Thymus (tissue), 11 donors: Measurements from ENCODE around the gene CKAP4. TPM values are rescaled to one million over a fixed set of nuclear protein-coding genes. Genes with fewer than 3 reads are reported as not detected.

ENCODE experiments used
- DNase-seq, 9 donors: peaks; one replicate each; pipeline ENCODE4 v3.0.0-alpha.2; 2013; ENCODE audit warnings: low spot score in 9 of 9, low read depth in 6 of 9, missing footprints in 1 of 9
- H3K27ac ChIP-seq, 2 donors: one replicate each; pipeline ENCODE4 v1.5.1; 2013; ENCODE audit warnings: control low read depth in 1 of 2, low read depth in 1 of 2, low read length in 1 of 2, mild to moderate bottlenecking in 1 of 2, moderate library complexity in 1 of 2
- H3K27me3 ChIP-seq, 2 donors: one replicate each; pipeline ENCODE4 v1.5.1; 2013; ENCODE audit warnings: low read length in 1 of 2; ENCODE audit not compliant: control insufficient read depth in 2 of 2, insufficient read depth in 1 of 2
- H3K36me3 ChIP-seq, 2 donors: one replicate each; pipeline ENCODE4 v1.5.1; 2013; ENCODE audit warnings: low read length in 1 of 2, mild to moderate bottlenecking in 1 of 2, moderate library complexity in 1 of 2; ENCODE audit not compliant: control insufficient read depth in 2 of 2, insufficient read depth in 2 of 2
- H3K4me1 ChIP-seq, 2 donors: one replicate each; pipeline ENCODE4 v1.5.1; 2013; ENCODE audit warnings: low read length in 2 of 2; ENCODE audit not compliant: control insufficient read depth in 2 of 2, insufficient read depth in 2 of 2
- H3K4me3 ChIP-seq, 2 donors: one replicate each; pipeline ENCODE4 v1.5.1; 2013; ENCODE audit warnings: low read length in 2 of 2, control low read depth in 1 of 2, mild to moderate bottlenecking in 1 of 2
- H3K9me3 ChIP-seq, 2 donors: one replicate each; pipeline ENCODE4 v1.5.1; 2013; ENCODE audit warnings: low read length in 1 of 2, mild to moderate bottlenecking in 1 of 2; ENCODE audit not compliant: control insufficient read depth in 2 of 2, insufficient read depth in 1 of 2
- WGBS: extraction: QIAGEN DNeasy Blood & Tissue Kit; methylation state at CpG from one replicate; pipeline ENCODE4 v1.1.7; 2013; 5-methylcytosine and 5-hydroxymethylcytosine counted together
- polyA plus RNA-seq: library from polyadenylated mRNA; stranded (reverse); fragments of 200-250 nt; gene quantifications from one replicate; pipeline ENCODE4 v1.2.3, GENCODE V29; 2013
- total RNA-seq: library from RNA; stranded (reverse); fragments of 120-200 nt; gene quantifications from one replicate; pipeline ENCODE4 v1.2.4, GENCODE V29; 2013
- donor health status: healthy.

The CKAP4 gene
- total and polyA plus RNA-seq, 2 donors, result 6.8 to 11.1 TPM

GRCh38 chr12:106269150-106269771 is 21.4 kb upstream of the CKAP4 start:
- Histone ChIP-seq H3K4me3 (no peak overlapping the region), H3K4me1 (no peaks in the 10 kb centered on the region), H3K36me3 (no peaks in the 10 kb centered on the region), H3K27ac (no peak overlapping the region), H3K27me3 (no peaks in the 10 kb centered on the region), H3K9me3 (no peaks in the 10 kb centered on the region)
- no peak for DNase-seq
- 61% methylated on average over 7 of the region's 7 CpGs for WGBS

- Histone ChIP-seq H3K27me3 (no peaks in the 10 kb centered on the region), H3K9me3 (no peaks in the 10 kb centered on the region), H3K4me1 (no peaks in the 10 kb centered on the region), H3K36me3 (no peaks in the 10 kb centered on the region), H3K27ac (no peak overlapping the region), H3K4me3 (no peak overlapping the region)
- no peak for DNase-seq
- 68% methylated on average over 2 of the region's 2 CpGs for WGBS
Measured at GRCh38 chr12:106267535-106267934, 19.7 kb upstream of the CKAP4 start.

GRCh38 chr12:106265116-106265515 is 17.3 kb upstream of the CKAP4 start:
- Histone ChIP-seq H3K4me1 (no peaks in the 10 kb centered on the region), H3K27me3 (no peaks in the 10 kb centered on the region), H3K27ac (no peak overlapping the region), H3K9me3 (no peaks in the 10 kb centered on the region), H3K4me3 (no peak overlapping the region), H3K36me3 (no peaks in the 10 kb centered on the region)
- WGBS, result 100% methylated on average over 1 of the region's 1 CpG
- no peak for DNase-seq

- 100% methylated on average over 1 of the region's 1 CpG for WGBS
- H3K4me3 ChIP-seq, result no peak overlapping the region
Measured at GRCh38 chr12:106258935-106259334, 11.1 kb upstream of the CKAP4 start.

GRCh38 chr12:106258226-106258625 is 10.4 kb upstream of the CKAP4 start:
- Histone ChIP-seq H3K36me3 (no peaks in the 10 kb centered on the region), H3K4me3 (no peak overlapping the region), H3K9me3 (no peaks in the 10 kb centered on the region), H3K4me1 (no peaks in the 10 kb centered on the region), H3K27ac (no peak overlapping the region), H3K27me3 (peaks cover 0 to 2% of the 10 kb centered on the region in 2 donors)
- no peak for DNase-seq
- WGBS, result 84% methylated on average over 4 of the region's 4 CpGs

More at GRCh38 chr12:106258935-106259334, 11.1 kb upstream of the CKAP4 start:
- Histone ChIP-seq H3K9me3 (no peaks in the 10 kb centered on the region), H3K27ac (no peak overlapping the region), H3K36me3 (no peaks in the 10 kb centered on the region), H3K4me1 (no peaks in the 10 kb centered on the region), H3K27me3 (no peaks in the 10 kb centered on the region)
- no peak for DNase-seq

- Histone ChIP-seq H3K4me3 (no peak overlapping the region), H3K27ac (no peak overlapping the region), H3K4me1 (no peaks in the 10 kb centered on the region), H3K36me3 (no peaks in the 10 kb centered on the region), H3K9me3 (no peaks in the 10 kb centered on the region), H3K27me3 (peaks cover 3 to 10% of the 10 kb centered on the region in 2 donors)
- DNase-seq, result no peak
Measured at GRCh38 chr12:106256524-106256923, 8.7 kb upstream of the CKAP4 start.

- H3K9me3 ChIP-seq, result no peaks in the 10 kb centered on the region
- H3K27ac ChIP-seq, result no peak overlapping the region
- peaks cover 3 to 14% of the 10 kb centered on the region in 2 donors for H3K27me3 ChIP-seq
- H3K4me1 ChIP-seq, result no peaks in the 10 kb centered on the region
- DNase-seq, result no peak
- WGBS, result 86% methylated on average over 5 of the region's 5 CpGs
- H3K4me3 ChIP-seq, result no peak overlapping the region
- H3K36me3 ChIP-seq, result no peaks in the 10 kb centered on the region
Measured at GRCh38 chr12:106255952-106256351, 8.1 kb upstream of the CKAP4 start.

GRCh38 chr12:106255493-106255892 is 7.7 kb upstream of the CKAP4 start:
- Histone ChIP-seq H3K4me3 (no peak overlapping the region), H3K4me1 (no peaks in the 10 kb centered on the region), H3K36me3 (no peaks in the 10 kb centered on the region), H3K9me3 (no peaks in the 10 kb centered on the region), H3K27ac (no peak overlapping the region), H3K27me3 (peaks cover 3 to 19% of the 10 kb centered on the region in 2 donors)
- DNase-seq, result no peak
- 96% methylated on average over 3 of the region's 3 CpGs for WGBS

- WGBS, result 97% methylated on average over 3 of the region's 3 CpGs
- no peak for DNase-seq
Measured at GRCh38 chr12:106254724-106255123, 6.9 kb upstream of the CKAP4 start.

More at GRCh38 chr12:106254724-106255123, 6.9 kb upstream of the CKAP4 start:
- Histone ChIP-seq H3K4me3 (no peak overlapping the region), H3K36me3 (no peaks in the 10 kb centered on the region), H3K27ac (no peak overlapping the region), H3K27me3 (peaks cover 3 to 26% of the 10 kb centered on the region in 2 donors), H3K4me1 (no peaks in the 10 kb centered on the region), H3K9me3 (no peaks in the 10 kb centered on the region)
